ENCODE measurements around the gene C16orf96.

- TF ChIP-seq CTCF (IDR thresholded peaks at IDR 0.05; ENCODE audit: extremely low read depth in 1 of 2, insufficient read depth in 1 of 2, low read depth in 1 of 2, low read length in 2 of 2) (no peak), POLR2A (IDR thresholded peaks at IDR 0.05; ENCODE audit: low read depth, low read length) (no peak), MAX (IDR thresholded peaks at IDR 0.05; ENCODE audit: insufficient read depth, insufficient read length) (no peak)
These were observed 27.8 kb downstream of the C16orf96 start for GRCh38 chr16:4583906-4584305.

All from endothelial cell of umbilical vein (primary cell).